GM13977 (cell line): ENCODE results near the gene EBLN1.
"Not testable (repeated sequence)": the region's sequence is repeated elsewhere in the genome, so short reads cannot be mapped to it uniquely, and the experiment has no call there.

Experiments
- DNase-seq: peaks from one replicate; pipeline ENCODE4 v3.0.0; 2012; ENCODE audit warnings: low spot score
- in situ Hi-C: fragments of 300-500 bp; cut with MboI; formaldehyde crosslinking; loops from one replicate; pipeline ENCODE4 v1.12.0; 2022; ENCODE audit warnings: low sequenced_read_pairs, low pct_unique_long_range_greater_than_20kb, mixed read lengths, inconsistent platforms; ENCODE audit not compliant: unreplicated experiment
- TF ChIP-seq, protein P1 (sequence below): IDR thresholded peaks from 2 replicates; pipeline ENCODE4 v1.5.1; 2012; ENCODE audit warnings: mild to moderate bottlenecking, control low read depth; ENCODE audit not compliant: insufficient read depth; ENCODE audit errors: extremely low read depth, missing control alignments

The EBLN1 gene

GRCh38 chr10:22218448-22218847 lies 633 bp upstream of the EBLN1 start:
- in situ Hi-C loops: loop anchor here (25.0 kb wide), 1 partner anchor 206 kb away; the partner anchor contains the start of gene DNAJC1
- no peak for DNase-seq
- TF ChIP-seq, protein P1, sequence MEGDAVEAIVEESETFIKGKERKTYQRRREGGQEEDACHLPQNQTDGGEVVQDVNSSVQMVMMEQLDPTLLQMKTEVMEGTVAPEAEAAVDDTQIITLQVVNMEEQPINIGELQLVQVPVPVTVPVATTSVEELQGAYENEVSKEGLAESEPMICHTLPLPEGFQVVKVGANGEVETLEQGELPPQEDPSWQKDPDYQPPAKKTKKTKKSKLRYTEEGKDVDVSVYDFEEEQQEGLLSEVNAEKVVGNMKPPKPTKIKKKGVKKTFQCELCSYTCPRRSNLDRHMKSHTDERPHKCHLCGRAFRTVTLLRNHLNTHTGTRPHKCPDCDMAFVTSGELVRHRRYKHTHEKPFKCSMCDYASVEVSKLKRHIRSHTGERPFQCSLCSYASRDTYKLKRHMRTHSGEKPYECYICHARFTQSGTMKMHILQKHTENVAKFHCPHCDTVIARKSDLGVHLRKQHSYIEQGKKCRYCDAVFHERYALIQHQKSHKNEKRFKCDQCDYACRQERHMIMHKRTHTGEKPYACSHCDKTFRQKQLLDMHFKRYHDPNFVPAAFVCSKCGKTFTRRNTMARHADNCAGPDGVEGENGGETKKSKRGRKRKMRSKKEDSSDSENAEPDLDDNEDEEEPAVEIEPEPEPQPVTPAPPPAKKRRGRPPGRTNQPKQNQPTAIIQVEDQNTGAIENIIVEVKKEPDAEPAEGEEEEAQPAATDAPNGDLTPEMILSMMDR: no peak

GRCh38 chr10:22217084-22217483 lies 731 bp downstream of the EBLN1 start:
- DNase-seq: not testable (repeated sequence)
- in situ Hi-C loops: loop anchor here (25.0 kb wide), 1 partner anchor 205 kb away; the partner anchor contains the start of gene DNAJC1

GRCh38 chr10:22210267-22210666 lies 7.5 kb downstream of the EBLN1 start:
- DNase-seq: no peak
- in situ Hi-C loops: loop anchor here (25.0 kb wide), 1 partner anchor 198 kb away; the partner anchor contains the start of gene DNAJC1
- TF ChIP-seq, protein P1: no peak

DNA sequence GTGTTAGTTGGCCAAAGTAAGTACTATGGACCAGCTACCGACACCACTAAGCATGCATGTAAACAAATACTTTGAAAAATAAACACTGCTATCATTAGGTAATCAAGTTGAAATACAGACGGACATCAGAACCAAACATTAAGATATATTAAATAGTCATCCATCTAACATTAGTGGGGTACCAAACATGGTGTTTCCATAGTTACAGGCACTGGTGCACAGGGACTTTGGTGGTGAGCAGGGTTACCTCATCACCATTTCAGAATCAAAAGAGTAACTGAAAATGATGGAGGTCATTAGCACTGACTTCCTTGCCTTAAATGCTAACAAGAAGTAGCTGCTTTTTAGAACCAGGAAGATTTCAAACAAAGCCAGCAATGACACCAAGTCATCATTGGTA lies 23.9 kb downstream of the EBLN1 start:
- TF ChIP-seq, protein P1: no peak
- DNase-seq: no peak
- in situ Hi-C loops: no loop called here

DNA sequence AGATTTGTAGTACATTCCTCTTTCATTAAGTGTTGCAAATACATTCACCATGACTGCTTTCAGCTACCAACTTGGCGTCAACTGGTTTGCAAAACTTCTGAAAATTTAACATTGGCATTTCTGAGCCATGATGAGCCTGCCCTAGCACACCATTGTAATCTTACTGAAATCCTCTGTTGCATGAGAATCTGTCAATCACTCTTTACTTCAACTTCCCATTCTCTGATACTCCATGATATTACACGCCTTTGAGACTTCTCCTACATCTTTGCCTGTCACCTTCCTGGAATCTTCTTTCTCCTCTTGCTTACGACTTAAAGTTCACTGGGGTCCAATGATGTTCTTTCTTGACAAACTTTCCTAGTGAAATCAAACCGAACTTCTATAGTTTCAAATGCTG lies 32.2 kb downstream of the EBLN1 start:
- DNase-seq: no peak
- TF ChIP-seq, protein P1: no peak
- in situ Hi-C loops: no loop called here

DNA sequence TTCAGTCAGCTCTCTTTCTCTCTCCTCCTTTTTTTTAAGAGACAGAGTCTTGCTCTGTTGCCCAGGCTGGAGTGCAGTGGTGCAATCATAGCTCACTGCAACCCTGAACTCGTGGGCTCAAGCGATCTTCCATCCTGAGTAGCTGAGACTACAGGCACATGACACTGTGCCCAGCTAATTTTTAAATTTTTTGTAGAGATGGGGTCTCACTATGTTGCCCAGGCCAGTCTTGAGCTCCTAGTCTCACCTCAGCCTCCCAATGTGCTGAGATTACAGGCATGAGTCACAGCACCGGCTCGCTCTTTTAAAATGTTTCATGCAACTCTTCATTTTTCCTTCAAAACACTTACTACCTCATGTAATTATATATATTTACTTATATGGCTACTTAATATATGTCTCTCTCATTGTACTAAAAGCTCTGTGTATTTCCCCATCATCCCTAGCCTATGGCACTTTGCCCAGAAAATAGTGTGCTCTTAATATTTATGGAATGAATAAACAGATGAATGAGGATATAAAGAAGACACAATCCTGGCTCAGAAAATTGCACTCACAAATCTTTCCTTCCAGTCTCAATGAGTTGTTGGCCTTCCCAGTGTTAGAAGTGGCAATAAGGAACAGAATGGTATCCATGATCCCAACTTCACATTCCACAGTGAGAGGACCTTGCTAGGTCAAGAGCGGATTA lies 33.9 kb downstream of the EBLN1 start:
- in situ Hi-C loops: no loop called here
- TF ChIP-seq, protein P1: no peak
- DNase-seq: no peak

DNA sequence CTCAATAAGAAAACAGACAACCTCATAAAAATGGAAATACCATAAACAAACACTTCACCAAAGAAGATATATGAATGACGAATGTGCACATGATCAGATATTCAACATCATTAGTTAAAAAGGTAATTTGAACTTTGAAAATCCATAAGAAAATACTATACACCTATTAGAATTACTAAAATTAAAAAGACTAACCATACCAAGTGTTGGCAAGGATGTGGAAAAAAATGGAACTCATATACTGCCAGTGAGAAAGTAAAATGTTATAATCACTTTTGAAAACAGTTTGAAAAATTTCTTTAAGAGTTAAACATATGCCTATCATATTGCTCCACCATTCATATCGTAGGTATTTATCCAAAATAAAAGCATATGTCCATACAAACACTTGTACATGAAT lies 37.1 kb downstream of the EBLN1 start:
- TF ChIP-seq, protein P1: no peak
- DNase-seq: no peak
- in situ Hi-C loops: no loop called here
